ENCODE measurements around the gene FOXN3. TPM values are rescaled to one million over a fixed set of nuclear protein-coding genes. Genes with fewer than 3 reads are reported as not detected.

FOXN3 gene
- polyA plus RNA-seq, 2 of the 4 experiments (the other 2 are of a cell fraction), result 6.0 to 6.4 TPM

DNA sequence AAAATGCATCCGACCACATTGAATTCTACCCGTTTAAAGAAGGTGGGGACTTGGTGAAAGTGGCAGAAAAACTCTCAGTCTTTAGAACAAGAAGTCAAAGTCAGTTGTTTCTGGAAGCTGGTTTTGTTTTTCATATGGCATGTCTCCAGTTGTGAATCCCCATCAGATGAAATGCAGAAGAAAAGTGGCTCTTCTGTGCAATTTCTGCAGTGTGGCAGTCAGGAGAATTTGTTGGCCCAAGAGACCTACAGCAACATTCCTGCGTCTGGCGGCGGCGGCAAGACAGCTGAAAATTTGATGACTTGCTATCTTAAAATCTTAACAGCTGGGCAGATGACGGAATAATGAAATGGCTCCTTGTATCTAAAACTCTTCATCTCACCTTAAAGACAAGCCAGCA lies 201.5 kb downstream of the FOXN3 start:
- Histone ChIP-seq H3K9me3 (no peaks in the 10 kb centered on the region), H3K4me3 (no peak overlapping the region), H3K27ac (no peak overlapping the region), H3K4me2 (no peak overlapping the region), H3K4me1 (peaks cover 16% of the 10 kb centered on the region; the same call in 2 of the 3 replicates)
- FAIRE-seq, result no peak
- ATAC-seq, result no peak
- TF ChIP-seq NPAS2 (CRISPR knock-in tag; IDR thresholded peaks at IDR 0.05; ENCODE audit: borderline replicate concordance) (no peak), GATA3 (IDR thresholded peaks at IDR 0.05; ENCODE audit: borderline replicate concordance) (no peak), RFX5 (IDR thresholded peaks at IDR 0.05) (no peak), POLR2A (IDR thresholded peaks at IDR 0.05; ENCODE audit: low read length) (no peak), CHD2 (IDR thresholded peaks at IDR 0.05; ENCODE audit: low read length, partially characterized antibody) (no peak), HEYL (CRISPR knock-in tag; IDR thresholded peaks at IDR 0.05) (no peak), HOXB5 (CRISPR knock-in tag; IDR thresholded peaks at IDR 0.05) (no peak), ZNF302 (CRISPR knock-in tag; IDR thresholded peaks at IDR 0.05) (no peak), FOSB (CRISPR knock-in tag; IDR thresholded peaks at IDR 0.05) (no peak), ZFP36 (IDR thresholded peaks at IDR 0.05; ENCODE audit: borderline replicate concordance, partially characterized antibody) (no peak), RARB (CRISPR knock-in tag; IDR thresholded peaks at IDR 0.05) (no peak), HOXA7 (CRISPR knock-in tag; IDR thresholded peaks at IDR 0.05) (no peak), NR3C1 (IDR thresholded peaks at IDR 0.05) (no peak), JUNB (IDR thresholded peaks at IDR 0.05) (no peak)
- TF ChIP-seq, protein P1, sequence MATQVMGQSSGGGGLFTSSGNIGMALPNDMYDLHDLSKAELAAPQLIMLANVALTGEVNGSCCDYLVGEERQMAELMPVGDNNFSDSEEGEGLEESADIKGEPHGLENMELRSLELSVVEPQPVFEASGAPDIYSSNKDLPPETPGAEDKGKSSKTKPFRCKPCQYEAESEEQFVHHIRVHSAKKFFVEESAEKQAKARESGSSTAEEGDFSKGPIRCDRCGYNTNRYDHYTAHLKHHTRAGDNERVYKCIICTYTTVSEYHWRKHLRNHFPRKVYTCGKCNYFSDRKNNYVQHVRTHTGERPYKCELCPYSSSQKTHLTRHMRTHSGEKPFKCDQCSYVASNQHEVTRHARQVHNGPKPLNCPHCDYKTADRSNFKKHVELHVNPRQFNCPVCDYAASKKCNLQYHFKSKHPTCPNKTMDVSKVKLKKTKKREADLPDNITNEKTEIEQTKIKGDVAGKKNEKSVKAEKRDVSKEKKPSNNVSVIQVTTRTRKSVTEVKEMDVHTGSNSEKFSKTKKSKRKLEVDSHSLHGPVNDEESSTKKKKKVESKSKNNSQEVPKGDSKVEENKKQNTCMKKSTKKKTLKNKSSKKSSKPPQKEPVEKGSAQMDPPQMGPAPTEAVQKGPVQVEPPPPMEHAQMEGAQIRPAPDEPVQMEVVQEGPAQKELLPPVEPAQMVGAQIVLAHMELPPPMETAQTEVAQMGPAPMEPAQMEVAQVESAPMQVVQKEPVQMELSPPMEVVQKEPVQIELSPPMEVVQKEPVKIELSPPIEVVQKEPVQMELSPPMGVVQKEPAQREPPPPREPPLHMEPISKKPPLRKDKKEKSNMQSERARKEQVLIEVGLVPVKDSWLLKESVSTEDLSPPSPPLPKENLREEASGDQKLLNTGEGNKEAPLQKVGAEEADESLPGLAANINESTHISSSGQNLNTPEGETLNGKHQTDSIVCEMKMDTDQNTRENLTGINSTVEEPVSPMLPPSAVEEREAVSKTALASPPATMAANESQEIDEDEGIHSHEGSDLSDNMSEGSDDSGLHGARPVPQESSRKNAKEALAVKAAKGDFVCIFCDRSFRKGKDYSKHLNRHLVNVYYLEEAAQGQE (IDR thresholded peaks at IDR 0.05), result no peak
- TF ChIP-seq, protein P2, sequence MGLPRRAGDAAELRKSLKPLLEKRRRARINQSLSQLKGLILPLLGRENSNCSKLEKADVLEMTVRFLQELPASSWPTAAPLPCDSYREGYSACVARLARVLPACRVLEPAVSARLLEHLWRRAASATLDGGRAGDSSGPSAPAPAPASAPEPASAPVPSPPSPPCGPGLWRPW (IDR thresholded peaks at IDR 0.05), result no peak
- TF ChIP-seq, protein P3, sequence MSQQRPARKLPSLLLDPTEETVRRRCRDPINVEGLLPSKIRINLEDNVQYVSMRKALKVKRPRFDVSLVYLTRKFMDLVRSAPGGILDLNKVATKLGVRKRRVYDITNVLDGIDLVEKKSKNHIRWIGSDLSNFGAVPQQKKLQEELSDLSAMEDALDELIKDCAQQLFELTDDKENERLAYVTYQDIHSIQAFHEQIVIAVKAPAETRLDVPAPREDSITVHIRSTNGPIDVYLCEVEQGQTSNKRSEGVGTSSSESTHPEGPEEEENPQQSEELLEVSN (IDR thresholded peaks at IDR 0.05; ENCODE audit: borderline replicate concordance, low read depth), result no peak
- no peak for DNase-seq (ENCODE audit: low read depth in 1 of 2, low spot score in 1 of 2)
- CTCF ChIA-PET, result no interaction called here
- POLR2A ChIA-PET, result no interaction called here
- WGBS (ENCODE audit: missing lambda C conversion rate), result 86% methylated on average over 7 of the region's 7 CpGs

DNA sequence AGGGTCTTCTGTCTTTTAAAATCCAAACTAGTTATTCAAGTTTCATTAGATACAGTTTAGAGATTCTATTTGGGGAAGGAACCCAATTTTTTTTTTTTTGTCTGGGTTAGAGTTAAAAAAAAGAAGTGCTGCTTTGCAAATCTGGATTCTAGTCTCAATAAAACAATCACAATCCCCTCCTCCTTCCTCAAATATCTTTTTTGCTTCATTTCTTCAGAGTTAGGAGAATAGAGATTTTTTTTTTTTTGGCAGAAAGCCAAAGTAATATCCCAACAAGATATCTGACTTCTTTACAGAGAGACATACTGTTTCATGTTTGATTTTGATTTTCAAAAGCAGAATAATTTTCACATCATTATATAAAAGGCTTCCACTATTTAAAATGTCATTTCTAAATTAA lies 201.9 kb downstream of the FOXN3 start:
- Histone ChIP-seq H3K4me1 (peaks cover 16% of the 10 kb centered on the region; the same call in 2 of the 3 replicates), H3K27ac (no peak overlapping the region), H3K9me3 (no peaks in the 10 kb centered on the region), H3K4me2 (no peak overlapping the region; the same call in 2 of the 3 replicates), H3K4me3 (no peak overlapping the region)
- CTCF ChIA-PET, result no interaction called here
- DNase-seq (ENCODE audit: low read depth in 1 of 2, low spot score in 1 of 2), result no peak
- POLR2A ChIA-PET, result no interaction called here
- FAIRE-seq, result no peak
- ATAC-seq, result no peak
- TF ChIP-seq NFE2L2 (conservative IDR thresholded peaks at IDR 0.05; ENCODE audit: low read length) (no peak), MAFK (IDR thresholded peaks at IDR 0.05; ENCODE audit: partially characterized antibody) (no peak), POLR2AphosphoS2 (conservative IDR thresholded peaks at IDR 0.05; ENCODE audit: low read length) (no peak), ZNF302 (CRISPR knock-in tag; IDR thresholded peaks at IDR 0.05) (no peak), HDAC2 (IDR thresholded peaks at IDR 0.05) (no peak), NPAS2 (CRISPR knock-in tag; IDR thresholded peaks at IDR 0.05; ENCODE audit: borderline replicate concordance) (no peak), MAZ (IDR thresholded peaks at IDR 0.05; ENCODE audit: borderline replicate concordance, low read depth, low read length) (no peak), CHD4 (IDR thresholded peaks at IDR 0.05; ENCODE audit: borderline replicate concordance) (no peak), ZFP36 (IDR thresholded peaks at IDR 0.05; ENCODE audit: borderline replicate concordance, partially characterized antibody) (no peak), ZSCAN20 (CRISPR knock-in tag; IDR thresholded peaks at IDR 0.05) (no peak), FOXS1 (CRISPR knock-in tag; IDR thresholded peaks at IDR 0.05) (no peak), EHMT2 (IDR thresholded peaks at IDR 0.05; ENCODE audit: low read depth) (no peak), ZC3H11A (IDR thresholded peaks at IDR 0.05) (no peak), RARB (CRISPR knock-in tag; IDR thresholded peaks at IDR 0.05) (no peak), BHLHE40 (IDR thresholded peaks at IDR 0.05; ENCODE audit: low read depth, low read length) (no peak)
- TF ChIP-seq, protein P1 (IDR thresholded peaks at IDR 0.05), result no peak
- TF ChIP-seq, protein P2 (IDR thresholded peaks at IDR 0.05), result no peak
